Activated T-cell treated with anti-CD3 and anti-CD28 coated beads, Interleukin-2, amount 50 U/mL, for 4 hours (primary cell): Measurements from ENCODE around the gene KIFC1. TPM values are rescaled to one million over a fixed set of nuclear protein-coding genes. Genes with fewer than 3 reads are reported as not detected.

ENCODE experiments used
- ATAC-seq, 2 donors: fragments of 200-7000 bp; cut with Tn5 transposase; one replicate each; pipeline ENCODE4 v1.10.0; 2021
- DNase-seq: peaks from one replicate; pipeline ENCODE4 v3.0.0-alpha.2; 2020
- H3K27me3 Mint-ChIP-seq: one replicate; pipeline ENCODE4 v1.8.0; 2021; ENCODE audit warnings: low read depth, mixed read lengths
- H3K36me3 Mint-ChIP-seq: one replicate; pipeline ENCODE4 v1.8.0; 2022; ENCODE audit warnings: mixed read lengths; ENCODE audit not compliant: insufficient read depth
- H3K4me1 Mint-ChIP-seq: one replicate; pipeline ENCODE4 v1.8.0; 2021; ENCODE audit warnings: low read depth, mixed read lengths
- H3K4me3 Mint-ChIP-seq: one replicate; pipeline ENCODE4 v1.8.0; 2021; ENCODE audit warnings: mild to moderate bottlenecking, moderate library complexity, mixed read lengths
- H3K9me3 Mint-ChIP-seq: one replicate; pipeline ENCODE4 v1.8.0; 2021; ENCODE audit warnings: mixed read lengths
- total RNA-seq, 3 donors: library from RNA; stranded (reverse); gene quantifications; one replicate each; pipeline ENCODE4 v1.2.1, GENCODE V29; 2021

KIFC1 gene
- total RNA-seq, 3 donors from 2014 or later, result 7.3 to 8.3 (median 7.4) TPM

GRCh38 chr6:33423777-33424176 lies 32.2 kb downstream of the KIFC1 start:
- Mint-ChIP-seq H3K4me1 (peaks cover 61% of the 10 kb centered on the region), H3K36me3 (no peaks in the 10 kb centered on the region)

GRCh38 chr6:33424855-33425667 lies 33.4 kb downstream of the KIFC1 start:
- no peak for ATAC-seq
- DNase-seq, result no peak
- Mint-ChIP-seq H3K4me1 (peaks cover 63% of the 10 kb centered on the region), H3K9me3 (no peaks in the 10 kb centered on the region), H3K36me3 (no peaks in the 10 kb centered on the region), H3K4me3 (peak overlapping the region; percentile 90), H3K27me3 (no peaks in the 10 kb centered on the region)

More at GRCh38 chr6:33423777-33424176, 32.2 kb downstream of the KIFC1 start:
- Mint-ChIP-seq H3K27me3 (no peaks in the 10 kb centered on the region), H3K4me3 (no peak overlapping the region), H3K9me3 (no peaks in the 10 kb centered on the region)
- no peak for ATAC-seq
- DNase-seq, result no peak

- ATAC-seq (peak; percentile 51 to 60), DNase-seq (peak; percentile 77)
- no peaks in the 10 kb centered on the region for H3K27me3 Mint-ChIP-seq
- peaks cover 69% of the 10 kb centered on the region for H3K4me1 Mint-ChIP-seq
- peak overlapping the region; percentile 90 for H3K4me3 Mint-ChIP-seq
- no peaks in the 10 kb centered on the region for H3K36me3 Mint-ChIP-seq
- no peaks in the 10 kb centered on the region for H3K9me3 Mint-ChIP-seq
These were observed 34.3 kb downstream of the KIFC1 start for GRCh38 chr6:33425668-33426577.

GRCh38 chr6:33426590-33427511 lies 35.2 kb downstream of the KIFC1 start:
- Mint-ChIP-seq H3K36me3 (no peaks in the 10 kb centered on the region), H3K9me3 (no peaks in the 10 kb centered on the region), H3K4me3 (peak overlapping the region; percentile 90), H3K4me1 (peaks cover 67% of the 10 kb centered on the region), H3K27me3 (no peaks in the 10 kb centered on the region)
- ATAC-seq (peak; percentile 8 to 13), DNase-seq (no peak)

GRCh38 chr6:33427585-33428223 lies 36.1 kb downstream of the KIFC1 start:
- Mint-ChIP-seq H3K36me3 (no peaks in the 10 kb centered on the region), H3K27me3 (no peaks in the 10 kb centered on the region), H3K4me1 (peaks cover 75% of the 10 kb centered on the region), H3K4me3 (peak overlapping the region; percentile 90), H3K9me3 (no peaks in the 10 kb centered on the region)
- ATAC-seq (peak; percentile 13 to 14), DNase-seq (peak; percentile 67)

GRCh38 chr6:33428224-33428965 lies 36.8 kb downstream of the KIFC1 start:
- H3K27me3 Mint-ChIP-seq, result no peaks in the 10 kb centered on the region
- H3K36me3 Mint-ChIP-seq, result no peaks in the 10 kb centered on the region
- DNase-seq (no peak), ATAC-seq (peak; percentile 12 to 17)
- peaks cover 80% of the 10 kb centered on the region for H3K4me1 Mint-ChIP-seq
- H3K9me3 Mint-ChIP-seq, result no peaks in the 10 kb centered on the region
- H3K4me3 Mint-ChIP-seq, result peak overlapping the region; percentile 85

GRCh38 chr6:33428966-33429749 lies 37.5 kb downstream of the KIFC1 start:
- H3K9me3 Mint-ChIP-seq, result no peaks in the 10 kb centered on the region
- peak overlapping the region; percentile 85 for H3K4me3 Mint-ChIP-seq
- H3K36me3 Mint-ChIP-seq, result no peaks in the 10 kb centered on the region
- no peaks in the 10 kb centered on the region for H3K27me3 Mint-ChIP-seq
- no peak for ATAC-seq
- peaks cover 77% of the 10 kb centered on the region for H3K4me1 Mint-ChIP-seq
- DNase-seq, result no peak

GRCh38 chr6:33429750-33430052 lies 38.1 kb downstream of the KIFC1 start:
- no peak for DNase-seq

GRCh38 chr6:33430334-33430733 lies 38.7 kb downstream of the KIFC1 start:
- Mint-ChIP-seq H3K36me3 (no peaks in the 10 kb centered on the region), H3K4me1 (peaks cover 65% of the 10 kb centered on the region), H3K9me3 (no peaks in the 10 kb centered on the region), H3K4me3 (peak overlapping the region; percentile 85), H3K27me3 (no peaks in the 10 kb centered on the region)
- DNase-seq, result no peak
- no peak for ATAC-seq

More at GRCh38 chr6:33429750-33430052, 38.1 kb downstream of the KIFC1 start:
- H3K27me3 Mint-ChIP-seq, result no peaks in the 10 kb centered on the region
- ATAC-seq, result no peak
- H3K4me3 Mint-ChIP-seq, result peak overlapping the region; percentile 85
- no peaks in the 10 kb centered on the region for H3K9me3 Mint-ChIP-seq
- peaks cover 71% of the 10 kb centered on the region for H3K4me1 Mint-ChIP-seq
- no peaks in the 10 kb centered on the region for H3K36me3 Mint-ChIP-seq

GRCh38 chr6:33430991-33431879 lies 39.6 kb downstream of the KIFC1 start:
- DNase-seq, result peak; percentile 70
- peak overlapping the region; percentile 85 for H3K4me3 Mint-ChIP-seq
- H3K9me3 Mint-ChIP-seq, result no peaks in the 10 kb centered on the region
- no peaks in the 10 kb centered on the region for H3K27me3 Mint-ChIP-seq
- ATAC-seq, result peak; percentile 58 to 72
- peaks cover 61% of the 10 kb centered on the region for H3K4me1 Mint-ChIP-seq
- no peaks in the 10 kb centered on the region for H3K36me3 Mint-ChIP-seq

GRCh38 chr6:33431880-33432541 lies 40.4 kb downstream of the KIFC1 start:
- H3K4me1 Mint-ChIP-seq, result peaks cover 56% of the 10 kb centered on the region
- H3K9me3 Mint-ChIP-seq, result no peaks in the 10 kb centered on the region
- DNase-seq (no peak), ATAC-seq (no peak)
- H3K27me3 Mint-ChIP-seq, result no peaks in the 10 kb centered on the region
- H3K4me3 Mint-ChIP-seq, result peak overlapping the region; percentile 48
- H3K36me3 Mint-ChIP-seq, result no peaks in the 10 kb centered on the region
